Islet precursor cell (in vitro differentiated cells): ENCODE measurements around the gene GAS2L3.

ENCODE experiments used
- DNase-seq: peaks from one replicate; pipeline ENCODE4 v3.0.0-alpha.2; 2018

The GAS2L3 gene

DNA sequence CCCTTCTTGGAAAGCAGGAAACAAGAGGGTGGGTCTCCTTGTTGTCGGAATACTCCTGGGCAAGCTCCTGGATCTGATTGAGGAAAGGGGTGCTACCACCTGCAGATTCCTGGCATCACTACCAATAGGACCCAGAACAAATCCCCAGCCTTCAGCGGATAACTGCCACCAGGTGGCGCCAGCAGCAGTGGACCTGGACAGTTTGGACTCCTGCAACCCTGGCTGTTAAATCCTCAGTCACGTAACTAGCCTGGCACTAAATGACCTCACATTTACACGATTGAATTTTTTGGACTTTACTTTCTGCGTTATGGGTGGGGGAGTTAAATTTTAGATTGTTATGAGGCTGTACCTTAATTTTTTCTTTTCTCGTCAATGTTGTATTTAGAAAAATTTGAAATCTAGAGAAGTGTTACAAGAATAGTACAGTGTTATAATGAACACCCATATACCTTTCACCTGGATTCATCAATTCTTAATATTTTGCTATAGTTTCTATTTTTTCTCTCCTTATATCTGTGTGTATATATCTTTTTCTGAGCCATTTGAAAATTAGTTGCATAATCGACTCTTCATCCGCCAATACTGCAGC is 95.6 kb downstream of the GAS2L3 start:
- DNase-seq, result peak; percentile 96

DNA sequence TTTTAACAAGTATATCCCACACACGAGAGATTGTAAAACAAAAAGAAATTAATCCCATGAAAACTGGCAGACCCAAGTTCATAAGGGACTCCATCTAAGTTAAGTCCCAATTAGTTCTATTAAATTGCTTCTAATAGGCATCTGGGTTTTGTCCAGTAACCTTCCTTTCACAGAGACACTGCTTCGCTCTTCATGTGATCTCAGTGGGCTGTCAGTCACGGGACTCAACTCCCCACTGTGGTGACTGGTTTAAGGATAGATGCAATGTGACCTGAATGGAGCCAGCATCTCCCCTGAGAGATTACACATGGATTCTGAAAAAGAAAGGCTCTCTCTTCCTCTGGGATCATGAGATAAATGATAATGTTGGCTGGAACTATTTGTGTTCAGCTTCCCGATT is 96.4 kb downstream of the GAS2L3 start:
- no peak for DNase-seq

DNA sequence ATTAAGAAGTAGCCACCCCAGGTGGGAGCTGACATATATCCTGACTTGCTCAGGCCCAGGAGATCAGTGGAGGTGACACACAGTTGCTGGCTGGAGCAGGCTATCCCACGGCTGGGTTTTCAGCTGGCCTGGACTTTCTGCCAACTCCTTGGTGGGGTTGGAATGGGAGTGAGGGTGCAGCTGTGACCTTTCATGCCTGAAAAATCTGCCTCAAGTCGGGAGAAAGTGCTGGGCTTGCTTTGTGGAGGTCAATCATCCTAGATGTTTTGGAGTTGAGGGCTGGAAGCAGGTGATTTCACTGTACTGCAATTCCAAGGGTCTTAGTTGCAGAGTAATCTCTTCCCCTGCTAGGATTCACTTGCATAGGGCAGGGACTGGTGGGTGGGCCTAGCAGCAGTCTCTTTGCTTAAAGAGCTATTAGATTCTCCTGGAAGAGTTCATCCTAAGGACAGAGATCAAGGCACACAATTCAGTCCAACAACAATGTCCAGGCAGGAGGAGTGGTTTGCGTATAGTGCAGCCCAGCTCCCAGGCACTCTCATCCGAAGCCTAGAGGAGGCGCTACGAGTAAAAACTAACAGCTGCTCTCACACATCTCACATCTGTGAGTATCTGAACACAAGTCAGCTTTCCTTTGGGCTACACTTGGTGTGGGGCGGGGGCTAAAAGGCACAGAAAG is 98.1 kb downstream of the GAS2L3 start:
- no peak for DNase-seq

DNA sequence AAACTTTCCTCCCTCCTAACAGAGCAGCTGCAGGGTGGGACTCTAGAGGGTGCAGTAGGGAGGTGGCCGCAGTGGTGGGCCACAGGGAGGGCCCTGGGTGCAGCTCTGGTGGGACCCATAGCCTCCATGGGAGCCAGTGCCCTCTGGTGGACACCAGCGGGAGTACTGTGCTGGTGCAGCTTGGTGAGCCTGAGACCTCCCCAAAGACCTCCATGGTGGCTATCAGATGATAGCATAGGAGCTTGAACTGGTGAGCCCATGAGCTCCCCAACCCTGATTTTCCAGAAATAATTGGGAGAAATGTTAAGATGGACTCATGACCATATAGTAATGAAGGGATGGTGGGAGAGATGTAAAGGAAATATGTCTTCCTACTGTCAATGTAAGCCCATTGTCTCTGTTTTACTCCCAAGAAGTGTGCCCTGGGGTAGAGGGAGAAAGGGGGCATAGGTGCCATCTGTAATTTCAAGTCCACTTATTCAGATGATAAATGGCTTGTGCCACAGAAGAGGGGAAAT is 98.7 kb downstream of the GAS2L3 start:
- peak; percentile 75 for DNase-seq

DNA sequence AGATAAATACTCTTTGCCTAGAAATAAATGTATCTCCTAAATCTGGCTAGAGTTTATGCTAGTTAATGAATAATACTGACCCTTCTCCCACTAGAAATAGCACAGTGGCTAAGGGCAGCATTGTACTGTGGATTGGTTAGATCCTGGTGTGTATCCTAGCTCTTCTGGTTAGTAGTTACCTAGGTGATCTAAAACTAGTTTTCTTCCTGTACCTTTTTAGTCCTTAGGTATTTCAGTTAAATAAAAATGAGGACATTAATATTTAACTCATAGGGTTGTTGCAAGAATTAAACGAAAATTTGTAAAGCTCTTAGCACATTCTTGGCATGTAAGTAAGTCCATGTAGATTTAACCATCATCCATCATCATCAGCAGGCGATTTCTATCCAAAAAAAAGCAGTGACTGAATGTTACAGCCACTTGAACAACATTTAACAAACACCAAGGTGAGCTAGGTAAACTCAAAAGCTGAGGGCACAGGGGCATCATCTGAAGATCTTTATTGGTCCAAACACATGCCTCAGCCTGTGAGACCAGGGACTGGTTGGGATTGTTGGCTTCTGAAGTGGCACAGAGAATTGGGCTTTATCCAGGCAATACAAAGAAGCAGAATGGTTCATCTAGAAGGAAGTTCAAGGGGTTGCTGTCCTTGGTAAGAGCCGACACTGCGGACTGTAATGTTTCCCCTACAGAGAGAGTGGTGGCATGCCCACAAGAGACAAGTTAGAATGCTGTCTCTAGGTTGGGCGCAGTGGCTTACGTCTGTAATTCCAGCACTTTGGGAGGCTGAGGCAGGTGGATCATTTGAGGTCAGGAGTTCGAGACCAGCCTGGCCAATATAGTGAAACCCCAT is 100.8 kb downstream of the GAS2L3 start:
- no peak for DNase-seq
